DOHH2 (cell line): ENCODE results near the gene CCDC88C.

Source experiments
- EZH2phosphoT487 ChIP-seq: fragments of 200-600 bp; sonication (generic); IDR thresholded peaks from 2 replicates; pipeline ENCODE4 v1.6.1; 2017; ENCODE audit warnings: borderline replicate concordance, mild to moderate bottlenecking, antibody characterized with exemption, low read length, moderate library complexity, mixed read lengths
- TF ChIP-seq, protein P1 (sequence below): fragments of 200-600 bp; sonication (generic); IDR thresholded peaks from one replicate; pipeline ENCODE4 v1.5.1; 2014; ENCODE audit warnings: antibody characterized with exemption, mild to moderate bottlenecking, low read depth, low read length; ENCODE audit not compliant: poor library complexity, severe bottlenecking

GRCh38 chr14:91405241-91405721, 12.3 kb downstream of the CCDC88C start:
- TF ChIP-seq, protein P1, sequence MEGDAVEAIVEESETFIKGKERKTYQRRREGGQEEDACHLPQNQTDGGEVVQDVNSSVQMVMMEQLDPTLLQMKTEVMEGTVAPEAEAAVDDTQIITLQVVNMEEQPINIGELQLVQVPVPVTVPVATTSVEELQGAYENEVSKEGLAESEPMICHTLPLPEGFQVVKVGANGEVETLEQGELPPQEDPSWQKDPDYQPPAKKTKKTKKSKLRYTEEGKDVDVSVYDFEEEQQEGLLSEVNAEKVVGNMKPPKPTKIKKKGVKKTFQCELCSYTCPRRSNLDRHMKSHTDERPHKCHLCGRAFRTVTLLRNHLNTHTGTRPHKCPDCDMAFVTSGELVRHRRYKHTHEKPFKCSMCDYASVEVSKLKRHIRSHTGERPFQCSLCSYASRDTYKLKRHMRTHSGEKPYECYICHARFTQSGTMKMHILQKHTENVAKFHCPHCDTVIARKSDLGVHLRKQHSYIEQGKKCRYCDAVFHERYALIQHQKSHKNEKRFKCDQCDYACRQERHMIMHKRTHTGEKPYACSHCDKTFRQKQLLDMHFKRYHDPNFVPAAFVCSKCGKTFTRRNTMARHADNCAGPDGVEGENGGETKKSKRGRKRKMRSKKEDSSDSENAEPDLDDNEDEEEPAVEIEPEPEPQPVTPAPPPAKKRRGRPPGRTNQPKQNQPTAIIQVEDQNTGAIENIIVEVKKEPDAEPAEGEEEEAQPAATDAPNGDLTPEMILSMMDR = no peak
- TF ChIP-seq EZH2phosphoT487 = no peak
